Measurements from ENCODE around the gene ANXA1. TPM values are rescaled to one million over a fixed set of nuclear protein-coding genes. Genes with fewer than 3 reads are reported as not detected.
"Not testable (repeated sequence)": the region's sequence is repeated elsewhere in the genome, so short reads cannot be mapped to it uniquely, and the experiment has no call there.

The ANXA1 gene
- total RNA-seq, 1 experiment from 2014 or later, result 8.3 TPM

DNA sequence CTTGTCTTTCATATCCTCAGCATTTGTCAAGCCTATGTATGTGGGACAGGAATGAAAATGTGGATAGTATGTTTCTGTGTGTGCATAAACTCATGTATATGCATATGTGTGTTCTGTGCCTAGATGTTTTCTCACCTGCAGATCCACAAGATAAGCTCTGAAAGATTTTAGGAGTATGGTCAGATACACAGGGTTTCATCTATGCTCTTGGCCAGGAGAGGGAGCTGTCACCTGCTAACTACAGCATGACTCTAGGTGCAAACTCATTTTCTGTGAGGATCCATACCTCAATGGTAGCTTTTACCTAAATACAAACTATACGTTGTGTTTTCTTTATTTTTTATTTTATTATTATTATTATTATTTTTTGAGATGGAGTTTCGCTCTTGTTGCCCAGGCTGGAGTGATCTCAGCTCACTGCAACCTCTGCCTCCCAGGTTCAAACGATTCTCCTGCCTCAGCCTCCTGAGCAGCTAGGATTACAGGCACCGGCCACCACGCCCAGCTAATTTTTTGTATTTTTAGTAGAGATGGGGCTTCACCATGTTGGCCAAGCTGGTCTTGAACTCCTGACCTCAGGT lies 44.1 kb upstream of the ANXA1 start:
- H3K27me3 ChIP-seq (replicated peaks; ENCODE audit: control insufficient read depth, insufficient read depth, low read length); H3K4me3 ChIP-seq (ENCODE audit: low read depth, low read length); H3K36me3 ChIP-seq (ENCODE audit: control insufficient read depth, insufficient read depth, low read length); POLR2A ChIA-PET; H3K36me3 Mint-ChIP-seq (ENCODE audit: insufficient read depth, unreplicated experiment); H3K4me1 ChIP-seq; H3K4me1 Mint-ChIP-seq (ENCODE audit: low read depth, unreplicated experiment); H3K27me3 Mint-ChIP-seq (ENCODE audit: insufficient read depth, unreplicated experiment); H3K27ac Mint-ChIP-seq (ENCODE audit: unreplicated experiment); H3K9me3 Mint-ChIP-seq (ENCODE audit: unreplicated experiment); H3K9me3 ChIP-seq; BruUV-seq (replicated peaks); H3K4me3 Mint-ChIP-seq (ENCODE audit: unreplicated experiment): not testable (repeated sequence)
- intact Hi-C loops (cut with micrococcal nuclease; ENCODE audit: unreplicated experiment), result loop anchor here (1.0 kb wide), 1 partner anchor 77 kb away; no protein-coding TSS in a partner anchor
- CTCF ChIA-PET, result interaction anchor here (1.0 to 1.1 kb wide), 2 partner anchors 9 to 93 kb away, joined by 3 to 4 read pairs; no protein-coding TSS in a partner anchor
- DNase-seq, result peak; percentile 2 to 28
- TF ChIP-seq, protein P1, sequence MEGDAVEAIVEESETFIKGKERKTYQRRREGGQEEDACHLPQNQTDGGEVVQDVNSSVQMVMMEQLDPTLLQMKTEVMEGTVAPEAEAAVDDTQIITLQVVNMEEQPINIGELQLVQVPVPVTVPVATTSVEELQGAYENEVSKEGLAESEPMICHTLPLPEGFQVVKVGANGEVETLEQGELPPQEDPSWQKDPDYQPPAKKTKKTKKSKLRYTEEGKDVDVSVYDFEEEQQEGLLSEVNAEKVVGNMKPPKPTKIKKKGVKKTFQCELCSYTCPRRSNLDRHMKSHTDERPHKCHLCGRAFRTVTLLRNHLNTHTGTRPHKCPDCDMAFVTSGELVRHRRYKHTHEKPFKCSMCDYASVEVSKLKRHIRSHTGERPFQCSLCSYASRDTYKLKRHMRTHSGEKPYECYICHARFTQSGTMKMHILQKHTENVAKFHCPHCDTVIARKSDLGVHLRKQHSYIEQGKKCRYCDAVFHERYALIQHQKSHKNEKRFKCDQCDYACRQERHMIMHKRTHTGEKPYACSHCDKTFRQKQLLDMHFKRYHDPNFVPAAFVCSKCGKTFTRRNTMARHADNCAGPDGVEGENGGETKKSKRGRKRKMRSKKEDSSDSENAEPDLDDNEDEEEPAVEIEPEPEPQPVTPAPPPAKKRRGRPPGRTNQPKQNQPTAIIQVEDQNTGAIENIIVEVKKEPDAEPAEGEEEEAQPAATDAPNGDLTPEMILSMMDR (IDR thresholded peaks at IDR 0.05; ENCODE audit: insufficient read depth in 1 of 2, low read depth in 1 of 2, low read length in 1 of 2, severe bottlenecking in 1 of 2, unreplicated experiment in 1 of 2), result peak; percentile 16 to 36

DNA sequence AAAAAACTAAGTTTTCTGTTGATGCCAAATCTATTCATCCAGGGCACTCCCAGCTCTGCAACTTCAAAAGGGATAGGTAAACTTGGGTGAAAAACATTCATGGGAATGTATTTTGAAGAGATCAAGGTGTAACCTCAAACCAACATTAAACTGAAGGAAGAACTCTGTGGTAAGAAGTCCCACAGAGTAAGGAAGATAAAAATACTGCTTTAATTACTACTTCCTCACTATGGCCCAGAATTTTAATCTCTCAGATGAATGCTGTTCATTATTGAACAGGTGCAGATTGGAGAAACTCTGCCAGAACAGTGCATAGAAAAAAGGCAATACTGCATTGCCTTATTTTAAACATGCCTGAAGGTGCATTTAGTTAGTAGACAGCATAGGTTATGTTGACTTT lies 37.6 kb upstream of the ANXA1 start:
- Histone ChIP-seq H3K36me3 (ENCODE audit: control insufficient read depth, insufficient read depth, low read length) (no peaks in the 10 kb centered on the region), H3K27me3 (replicated peaks; ENCODE audit: control insufficient read depth, insufficient read depth, low read length) (no peaks in the 10 kb centered on the region), H3K9me3 (no peaks in the 10 kb centered on the region), H3K4me1 (no peaks in the 10 kb centered on the region), H3K4me3 (ENCODE audit: low read depth, low read length) (no peak overlapping the region)
- BruUV-seq (replicated peaks), result no TSS peak
- intact Hi-C loops (cut with micrococcal nuclease; ENCODE audit: unreplicated experiment), result no loop called here
- Mint-ChIP-seq H3K27me3 (ENCODE audit: insufficient read depth, unreplicated experiment) (no peaks in the 10 kb centered on the region), H3K27ac (ENCODE audit: unreplicated experiment) (no peak overlapping the region), H3K36me3 (ENCODE audit: insufficient read depth, unreplicated experiment) (no peaks in the 10 kb centered on the region), H3K4me1 (ENCODE audit: low read depth, unreplicated experiment) (no peaks in the 10 kb centered on the region), H3K4me3 (ENCODE audit: unreplicated experiment) (no peak overlapping the region), H3K9me3 (ENCODE audit: unreplicated experiment) (no peaks in the 10 kb centered on the region)
- ChIA-PET CTCF (no interaction called here), POLR2A (no interaction called here)
- no peak for DNase-seq
- TF ChIP-seq, protein P1 (IDR thresholded peaks at IDR 0.05; ENCODE audit: insufficient read depth in 1 of 2, low read depth in 1 of 2, low read length in 1 of 2, severe bottlenecking in 1 of 2, unreplicated experiment in 1 of 2), result no peak

DNA sequence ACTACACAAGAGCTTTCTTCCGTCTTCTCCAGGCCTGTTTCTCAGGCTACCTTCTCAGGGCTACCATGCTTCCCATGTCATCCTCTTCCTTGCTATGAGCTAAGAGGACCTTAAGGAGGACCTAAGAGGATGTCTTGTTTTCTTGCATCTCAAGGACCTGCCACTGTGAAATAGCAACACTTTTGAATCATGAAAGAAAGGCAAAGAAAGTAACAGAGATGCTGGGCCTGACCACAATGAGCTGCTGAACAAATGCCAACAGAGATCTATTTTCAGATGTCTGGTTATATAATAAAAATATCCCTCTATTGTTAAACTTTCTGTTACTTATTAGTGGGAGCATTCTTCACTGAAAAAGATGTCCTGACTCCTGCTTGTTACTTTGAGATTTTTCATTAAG lies 36.7 kb upstream of the ANXA1 start:
- Mint-ChIP-seq H3K36me3 (ENCODE audit: insufficient read depth, unreplicated experiment) (no peaks in the 10 kb centered on the region), H3K9me3 (ENCODE audit: unreplicated experiment) (no peaks in the 10 kb centered on the region), H3K27me3 (ENCODE audit: insufficient read depth, unreplicated experiment) (no peaks in the 10 kb centered on the region), H3K4me3 (ENCODE audit: unreplicated experiment) (no peak overlapping the region), H3K4me1 (ENCODE audit: low read depth, unreplicated experiment) (no peaks in the 10 kb centered on the region), H3K27ac (ENCODE audit: unreplicated experiment) (no peak overlapping the region)
- no peak for DNase-seq
- Histone ChIP-seq H3K4me1 (no peaks in the 10 kb centered on the region), H3K36me3 (ENCODE audit: control insufficient read depth, insufficient read depth, low read length) (no peaks in the 10 kb centered on the region), H3K4me3 (ENCODE audit: low read depth, low read length) (no peak overlapping the region), H3K27me3 (replicated peaks; ENCODE audit: control insufficient read depth, insufficient read depth, low read length) (no peaks in the 10 kb centered on the region), H3K9me3 (no peaks in the 10 kb centered on the region)
- intact Hi-C loops (cut with micrococcal nuclease; ENCODE audit: unreplicated experiment), result no loop called here
- POLR2A ChIA-PET, result no interaction called here
- TF ChIP-seq, protein P1 (IDR thresholded peaks at IDR 0.05; ENCODE audit: insufficient read depth in 1 of 2, low read depth in 1 of 2, low read length in 1 of 2, severe bottlenecking in 1 of 2, unreplicated experiment in 1 of 2), result no peak
- CTCF ChIA-PET, result no interaction called here
- no TSS peak for BruUV-seq (replicated peaks)
